WI38 (cell line): Measurements from ENCODE around the gene HS6ST3.

Experiments used
- H3K4me3 ChIP-seq: 2 replicates; pipeline ENCODE4 v1.5.1; 2011; ENCODE audit warnings: low read depth, mild to moderate bottlenecking, control low read depth, low read length
- TF ChIP-seq, protein P1 (sequence below): IDR thresholded peaks from 2 replicates; pipeline ENCODE4 v1.5.1; 2012; ENCODE audit warnings: low read depth, mild to moderate bottlenecking, control low read depth, low read length

The HS6ST3 gene

DNA sequence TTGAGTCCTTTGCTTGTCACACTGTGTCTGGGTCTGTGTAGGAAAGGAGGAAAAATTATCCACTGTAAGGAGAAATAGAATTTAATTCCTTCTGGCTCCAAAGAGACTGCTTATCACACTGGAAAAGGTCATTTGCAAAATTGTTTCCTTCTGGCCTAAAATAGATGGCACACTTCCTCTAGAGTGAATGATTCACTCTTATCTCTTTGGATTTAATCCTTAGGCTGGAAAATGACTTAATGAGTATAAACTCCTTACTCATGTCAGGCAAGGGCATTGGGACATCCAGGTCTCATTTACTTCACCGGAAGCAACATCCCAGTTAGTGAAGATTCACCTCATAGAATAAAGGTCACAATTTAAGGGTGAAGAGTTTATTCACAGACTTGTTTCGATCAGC is 610.8 kb downstream of the HS6ST3 start:
- TF ChIP-seq, protein P1, sequence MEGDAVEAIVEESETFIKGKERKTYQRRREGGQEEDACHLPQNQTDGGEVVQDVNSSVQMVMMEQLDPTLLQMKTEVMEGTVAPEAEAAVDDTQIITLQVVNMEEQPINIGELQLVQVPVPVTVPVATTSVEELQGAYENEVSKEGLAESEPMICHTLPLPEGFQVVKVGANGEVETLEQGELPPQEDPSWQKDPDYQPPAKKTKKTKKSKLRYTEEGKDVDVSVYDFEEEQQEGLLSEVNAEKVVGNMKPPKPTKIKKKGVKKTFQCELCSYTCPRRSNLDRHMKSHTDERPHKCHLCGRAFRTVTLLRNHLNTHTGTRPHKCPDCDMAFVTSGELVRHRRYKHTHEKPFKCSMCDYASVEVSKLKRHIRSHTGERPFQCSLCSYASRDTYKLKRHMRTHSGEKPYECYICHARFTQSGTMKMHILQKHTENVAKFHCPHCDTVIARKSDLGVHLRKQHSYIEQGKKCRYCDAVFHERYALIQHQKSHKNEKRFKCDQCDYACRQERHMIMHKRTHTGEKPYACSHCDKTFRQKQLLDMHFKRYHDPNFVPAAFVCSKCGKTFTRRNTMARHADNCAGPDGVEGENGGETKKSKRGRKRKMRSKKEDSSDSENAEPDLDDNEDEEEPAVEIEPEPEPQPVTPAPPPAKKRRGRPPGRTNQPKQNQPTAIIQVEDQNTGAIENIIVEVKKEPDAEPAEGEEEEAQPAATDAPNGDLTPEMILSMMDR, result no peak
- H3K4me3 ChIP-seq, result no peak overlapping the region

DNA sequence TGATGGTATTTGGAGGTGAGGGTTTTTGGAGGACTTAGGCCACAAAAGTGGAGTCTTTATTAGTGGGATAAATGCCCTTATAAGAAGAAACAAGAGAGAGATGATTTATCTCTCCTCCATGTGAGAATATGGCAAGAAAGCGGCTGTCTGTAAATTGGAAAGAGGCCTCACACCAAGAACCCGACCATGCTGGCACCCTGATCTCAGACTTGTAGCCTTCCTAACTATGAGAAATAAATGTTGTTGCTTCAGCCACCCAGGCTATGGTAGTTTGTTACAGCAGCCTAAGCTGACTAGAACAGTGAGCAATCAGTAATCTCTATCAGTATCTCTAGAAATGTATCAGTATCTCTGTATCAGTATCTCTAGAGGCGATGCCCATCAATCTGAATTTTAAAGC is 617.2 kb downstream of the HS6ST3 start:
- H3K4me3 ChIP-seq, result no peak overlapping the region
- TF ChIP-seq, protein P1, result no peak

DNA sequence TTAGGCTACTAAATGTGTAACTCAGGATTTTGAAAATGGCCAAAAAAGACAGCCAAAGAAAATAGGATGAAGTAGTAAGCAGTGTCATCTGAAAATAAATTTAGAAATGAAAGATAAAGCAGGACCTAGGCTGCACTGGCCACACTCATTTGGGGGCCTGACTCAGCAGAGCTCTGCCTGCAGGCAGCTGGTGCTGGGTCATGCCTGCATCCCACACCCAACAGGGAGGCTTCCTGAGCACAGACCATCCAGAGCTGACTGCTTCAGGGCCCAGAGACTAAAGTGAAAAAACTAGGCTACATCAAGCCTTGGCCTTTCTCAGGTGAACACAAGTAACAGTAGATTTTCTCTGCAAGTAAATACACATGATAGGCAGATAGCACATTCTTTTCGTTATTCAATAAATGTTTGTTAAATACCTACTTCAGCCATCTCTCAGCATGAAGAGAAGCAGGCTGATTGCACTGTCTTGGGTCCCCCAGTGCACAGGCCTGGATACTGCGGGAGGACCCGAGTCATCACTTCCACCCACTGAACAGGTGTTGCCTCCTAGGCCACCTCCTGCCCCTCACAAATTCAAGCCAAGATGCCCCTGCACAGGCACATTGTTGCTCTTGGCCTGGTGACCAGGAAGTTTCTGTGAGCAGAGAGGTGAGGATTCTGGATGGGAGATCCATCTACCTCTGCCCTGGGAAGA is 620.4 kb downstream of the HS6ST3 start:
- no peak overlapping the region for H3K4me3 ChIP-seq
- TF ChIP-seq, protein P1, result no peak

DNA sequence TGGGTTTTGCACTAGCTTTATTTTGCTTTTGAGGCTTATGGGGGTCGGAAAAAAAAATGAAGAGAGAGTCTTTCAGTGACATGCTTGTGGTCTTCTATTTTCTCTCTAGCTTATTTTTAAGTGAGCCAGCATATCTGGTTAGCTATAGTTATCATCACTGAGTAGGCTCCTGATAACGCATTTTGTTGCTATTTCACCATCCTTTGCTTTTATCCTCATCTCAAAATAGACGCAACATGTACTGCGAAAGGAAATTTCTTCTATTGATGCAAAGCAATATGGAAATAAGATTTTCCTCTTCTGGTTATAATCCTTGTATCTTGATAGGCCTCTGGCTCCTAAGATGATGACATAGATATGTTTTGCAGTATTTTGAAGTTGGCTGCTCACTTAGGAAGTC is 630.5 kb downstream of the HS6ST3 start:
- TF ChIP-seq, protein P1, result no peak
- H3K4me3 ChIP-seq, result no peak overlapping the region

DNA sequence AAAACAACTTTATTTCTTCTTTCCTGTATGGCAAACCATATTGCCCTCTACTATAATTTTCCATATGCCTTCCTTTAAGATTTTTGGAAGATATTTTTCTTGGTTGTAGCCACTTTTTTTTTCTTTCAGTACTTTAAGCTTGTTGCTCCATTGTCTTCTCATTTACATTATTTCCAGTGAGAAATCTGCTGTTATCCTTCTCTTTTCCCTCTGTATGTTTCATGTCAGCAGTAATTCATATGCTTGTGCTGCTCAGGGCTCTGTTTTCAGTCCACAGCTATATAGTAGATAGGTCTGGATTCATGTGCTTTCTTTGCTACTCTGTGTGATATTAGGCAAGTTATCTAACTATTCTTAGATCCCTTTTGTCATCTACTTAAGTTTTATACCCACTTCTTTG is 636.7 kb downstream of the HS6ST3 start:
- TF ChIP-seq, protein P1, result no peak

DNA sequence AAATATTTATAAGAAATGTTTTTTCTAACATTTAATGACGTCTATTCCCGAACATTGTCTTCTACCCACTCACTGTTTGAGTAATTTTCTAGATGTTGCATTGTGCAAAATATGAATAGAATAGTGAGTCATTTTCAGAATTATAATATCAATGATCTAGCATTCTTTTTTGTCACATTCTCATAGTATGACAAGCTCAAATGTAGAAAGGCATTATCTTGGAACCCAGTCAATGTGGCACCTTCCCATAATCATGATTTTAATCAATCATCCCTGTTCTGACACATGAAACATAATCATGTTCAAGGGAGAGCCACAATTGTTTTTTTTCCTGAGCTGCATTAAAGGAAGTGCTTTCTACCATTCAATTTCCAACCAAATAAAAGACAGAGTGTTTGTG is 638.6 kb downstream of the HS6ST3 start:
- no peak overlapping the region for H3K4me3 ChIP-seq
- TF ChIP-seq, protein P1, result no peak

More for the DNA sequence above, 636.7 kb downstream of the HS6ST3 start:
- no peak overlapping the region for H3K4me3 ChIP-seq

DNA sequence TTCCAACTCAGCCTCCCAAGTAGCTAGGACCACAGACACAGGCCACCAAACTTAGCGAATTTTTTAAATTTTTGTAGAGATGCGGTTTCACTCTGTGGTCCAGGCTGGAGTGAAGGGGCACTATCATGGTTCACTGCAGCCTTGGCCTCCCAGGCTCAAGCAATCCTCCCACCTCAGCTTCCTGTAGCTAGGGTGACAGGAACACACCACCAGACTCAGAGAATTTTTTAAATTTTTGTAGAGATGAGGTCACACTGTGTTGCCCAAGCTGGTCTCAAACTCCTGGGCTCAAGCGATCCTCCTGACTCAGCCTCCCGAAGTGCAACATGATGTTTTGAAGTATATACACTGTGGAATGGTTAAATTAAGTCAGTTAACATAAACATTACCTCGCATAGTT is 640.8 kb downstream of the HS6ST3 start:
- TF ChIP-seq, protein P1, result no peak
- no peak overlapping the region for H3K4me3 ChIP-seq
